Smooth muscle cell (in vitro differentiated cells): ENCODE measurements around the gene GRWD1. TPM values are rescaled to one million over a fixed set of nuclear protein-coding genes. Genes with fewer than 3 reads are reported as not detected.
A peak's percentile ranks its signal among the peaks of the same experiment; 100 is the strongest.

Experiments used
- DNase-seq: peaks from one replicate; lab custom pipeline; 2025; ENCODE audit not compliant: unreplicated experiment; lab: John Stamatoyannopoulos, UW
- H2AFZ ChIP-seq: fragments of 200-600 bp; sonication (generic); 2 replicates; pipeline ENCODE4 v1.6.0; 2016; ENCODE audit warnings: antibody characterized with exemption, low read depth, mild to moderate bottlenecking
- H3F3A ChIP-seq: fragments of 200-600 bp; sonication (generic); 2 replicates; pipeline ENCODE4 v1.6.0; 2017; ENCODE audit warnings: antibody characterized with exemption, low read depth
- H3K27ac ChIP-seq: fragments of 200-600 bp; sonication (generic); 2 replicates; pipeline ENCODE4 v1.5.1; 2016; ENCODE audit warnings: low read depth, mild to moderate bottlenecking
- H3K27me3 ChIP-seq: fragments of 200-600 bp; sonication (generic); 2 replicates; pipeline ENCODE4 v1.6.1; 2016; ENCODE audit warnings: low read depth, mild to moderate bottlenecking
- H3K36me3 ChIP-seq: fragments of 200-600 bp; sonication (generic); 2 replicates; pipeline ENCODE4 v1.5.1; 2016; ENCODE audit warnings: low read depth
- H3K4me1 ChIP-seq: fragments of 200-600 bp; sonication (generic); 2 replicates; pipeline ENCODE4 v1.5.1; 2016; ENCODE audit warnings: low read depth
- H3K4me2 ChIP-seq: fragments of 200-600 bp; sonication (generic); 2 replicates; pipeline ENCODE4 v1.6.0; 2016; ENCODE audit warnings: mild to moderate bottlenecking
- H3K4me3 ChIP-seq: fragments of 200-600 bp; sonication (generic); 2 replicates; pipeline ENCODE4 v1.5.1; 2016; ENCODE audit warnings: mild to moderate bottlenecking
- H3K79me2 ChIP-seq: fragments of 200-600 bp; sonication (generic); 2 replicates; pipeline ENCODE4 v1.6.0; 2016; ENCODE audit warnings: low read depth, mild to moderate bottlenecking
- H3K9ac ChIP-seq: fragments of 200-600 bp; sonication (generic); 2 replicates; pipeline ENCODE4 v1.6.0; 2016; ENCODE audit warnings: low read depth
- H3K9me3 ChIP-seq: fragments of 200-600 bp; sonication (generic); replicated peaks from 2 replicates; pipeline ENCODE4 v1.5.1; 2016; ENCODE audit warnings: low read depth
- H4K20me1 ChIP-seq: fragments of 200-600 bp; sonication (generic); 2 replicates; pipeline ENCODE4 v1.6.0; 2016; ENCODE audit warnings: low read depth
- CTCF ChIP-seq: fragments of 200-600 bp; sonication (generic); IDR thresholded peaks from 2 replicates; pipeline ENCODE4 v1.5.1; 2017; ENCODE audit warnings: borderline replicate concordance, mild to moderate bottlenecking, antibody characterized with exemption; ENCODE audit not compliant: insufficient read depth, poor library complexity, severe bottlenecking
- WGBS: methylation state at CpG from one replicate; pipeline ENCODE4 v1.1.7; 2016; ENCODE audit warnings: low lambda C conversion rate; 5-methylcytosine and 5-hydroxymethylcytosine counted together
- polyA plus RNA-seq: library from polyadenylated mRNA; unstranded; fragments of >200 nt; fragmentation: Nextera tagmentation; extraction: Ambion mirVana; gene quantifications from 2 replicates; pipeline ENCODE4 v1.2.1, GENCODE V29; 2016
- total RNA-seq: library from RNA; depleted of rRNA; stranded (reverse); fragments of >200 nt; gene quantifications from 2 replicates; pipeline ENCODE4 v1.2.3, GENCODE V29; 2014

Gene GRWD1
- total and polyA plus RNA-seq, 2 experiments from 2014 or later, result 22.1 to 23.6 TPM

DNA sequence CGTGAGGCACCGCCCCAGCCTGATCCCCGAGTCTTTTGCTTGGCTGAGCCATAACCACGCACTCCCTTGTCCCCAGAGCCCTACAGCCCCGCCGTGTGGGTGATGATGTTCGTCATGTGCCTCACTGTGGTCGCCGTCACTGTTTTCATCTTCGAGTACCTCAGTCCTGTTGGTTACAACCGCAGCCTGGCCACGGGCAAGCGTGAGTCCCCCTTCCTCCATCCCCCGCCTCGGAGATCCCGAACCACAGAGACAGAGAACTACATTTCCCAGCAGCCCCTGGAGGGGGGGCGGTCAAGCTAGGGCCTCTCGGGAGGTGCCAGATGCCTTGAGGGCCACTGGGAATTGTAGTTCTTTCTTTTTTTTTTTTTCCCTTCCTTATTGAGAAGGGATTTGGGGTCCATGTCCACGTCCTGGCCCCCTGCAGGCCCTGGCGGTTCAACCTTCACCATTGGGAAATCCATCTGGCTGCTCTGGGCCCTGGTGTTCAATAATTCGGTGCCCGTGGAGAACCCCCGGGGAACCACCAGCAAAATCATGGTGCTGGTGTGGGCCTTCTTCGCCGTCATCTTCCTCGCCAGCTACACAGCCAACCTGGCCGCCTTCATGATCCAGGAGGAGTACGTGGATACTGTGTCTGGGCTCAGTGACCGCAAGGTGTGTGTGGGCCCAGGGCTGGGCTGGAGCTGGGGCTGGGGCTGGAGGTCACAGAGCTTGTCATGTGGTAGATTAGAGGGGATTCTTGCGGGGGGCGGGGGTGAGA, 26.4 kb upstream of the GRWD1 start:
- no peak overlapping the region for H2AFZ ChIP-seq
- WGBS, result 82% methylated on average over 31 of the region's 31 CpGs
- no peak overlapping the region for H3K27ac ChIP-seq
- H3K9me3 ChIP-seq, result no peaks in the 10 kb centered on the region
- H4K20me1 ChIP-seq, result no peaks in the 10 kb centered on the region
- H3K36me3 ChIP-seq, result peaks cover 3% of the 10 kb centered on the region
- H3K4me3 ChIP-seq, result no peak overlapping the region
- H3K4me2 ChIP-seq, result no peak overlapping the region
- peaks cover 2% of the 10 kb centered on the region for H3K4me1 ChIP-seq
- H3K27me3 ChIP-seq, result no peaks in the 10 kb centered on the region
- no peak for DNase-seq
- no peak overlapping the region for H3K9ac ChIP-seq
- no peaks in the 10 kb centered on the region for H3K79me2 ChIP-seq
- no peaks in the 10 kb centered on the region for H3F3A ChIP-seq
- TF ChIP-seq CTCF, result no peak

- Histone ChIP-seq H3K27ac (no peak overlapping the region), H4K20me1 (no peaks in the 10 kb centered on the region), H3K9ac (no peak overlapping the region), H3F3A (no peaks in the 10 kb centered on the region), H3K9me3 (no peaks in the 10 kb centered on the region), H3K36me3 (no peaks in the 10 kb centered on the region), H3K4me1 (no peaks in the 10 kb centered on the region), H3K27me3 (no peaks in the 10 kb centered on the region), H2AFZ (no peak overlapping the region), H3K4me3 (no peak overlapping the region), H3K4me2 (no peak overlapping the region), H3K79me2 (no peaks in the 10 kb centered on the region)
- TF ChIP-seq CTCF, result no peak
- WGBS, result 95% methylated on average over 16 of the region's 16 CpGs
- DNase-seq, result no peak
These were observed 24.2 kb upstream of the GRWD1 start for GRCh38 chr19:48421548-48421947.

DNA sequence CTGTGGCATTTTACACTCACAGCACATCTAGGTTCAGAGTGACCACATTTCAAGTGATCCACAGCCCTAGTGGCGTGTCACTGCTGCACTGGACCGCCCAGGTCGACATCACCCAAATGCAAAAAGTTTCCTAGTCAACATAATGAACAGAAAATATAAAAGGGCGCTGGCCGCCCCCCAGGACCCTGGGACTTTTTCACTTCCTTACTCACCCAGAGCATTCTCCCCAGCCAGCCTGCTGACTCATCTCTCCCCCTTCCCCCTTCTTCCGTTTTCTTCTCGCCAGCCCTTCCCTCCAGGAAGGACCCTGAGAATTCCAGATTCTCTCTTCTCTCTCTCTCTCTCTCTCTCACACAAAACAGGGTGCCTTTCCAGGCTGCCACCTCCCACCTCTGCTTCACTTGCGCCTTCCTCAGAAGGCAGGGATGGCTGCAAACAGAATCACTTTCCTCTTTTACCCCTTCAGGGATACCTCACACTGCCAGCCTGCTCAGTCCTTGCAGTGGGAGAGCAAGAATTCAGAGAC, 21.0 kb upstream of the GRWD1 start:
- Histone ChIP-seq H3K4me1 (no peaks in the 10 kb centered on the region), H3K4me3 (no peak overlapping the region), H4K20me1 (no peaks in the 10 kb centered on the region), H3K27ac (peak overlapping the region; percentile 82), H3K36me3 (no peaks in the 10 kb centered on the region), H3F3A (no peaks in the 10 kb centered on the region), H3K27me3 (no peaks in the 10 kb centered on the region), H2AFZ (peak overlapping the region; percentile 83), H3K9ac (peak overlapping the region; percentile 45), H3K79me2 (no peaks in the 10 kb centered on the region), H3K9me3 (no peaks in the 10 kb centered on the region), H3K4me2 (peak overlapping the region; percentile 79)
- 17% methylated on average over 7 of the region's 8 CpGs for WGBS
- no peak for DNase-seq
- TF ChIP-seq CTCF, result no peak

- DNase-seq, result no peak
- no peak for TF ChIP-seq CTCF
- 100% methylated on average over 1 of the region's 1 CpG for WGBS
- Histone ChIP-seq H3K36me3 (no peaks in the 10 kb centered on the region), H3K27me3 (no peaks in the 10 kb centered on the region), H4K20me1 (no peaks in the 10 kb centered on the region), H3K4me1 (no peaks in the 10 kb centered on the region), H2AFZ (no peak overlapping the region), H3K27ac (no peak overlapping the region), H3K4me3 (no peak overlapping the region), H3F3A (no peaks in the 10 kb centered on the region), H3K4me2 (no peak overlapping the region), H3K9me3 (no peaks in the 10 kb centered on the region), H3K9ac (no peak overlapping the region), H3K79me2 (no peaks in the 10 kb centered on the region)
These were observed 17.1 kb upstream of the GRWD1 start for GRCh38 chr19:48428670-48429069.
